ENCODE data around the gene ZNF391.
"Not testable (repeated sequence)": the region's sequence is repeated elsewhere in the genome, so short reads cannot be mapped to it uniquely, and the experiment has no call there.

ZNF391 gene

DNA sequence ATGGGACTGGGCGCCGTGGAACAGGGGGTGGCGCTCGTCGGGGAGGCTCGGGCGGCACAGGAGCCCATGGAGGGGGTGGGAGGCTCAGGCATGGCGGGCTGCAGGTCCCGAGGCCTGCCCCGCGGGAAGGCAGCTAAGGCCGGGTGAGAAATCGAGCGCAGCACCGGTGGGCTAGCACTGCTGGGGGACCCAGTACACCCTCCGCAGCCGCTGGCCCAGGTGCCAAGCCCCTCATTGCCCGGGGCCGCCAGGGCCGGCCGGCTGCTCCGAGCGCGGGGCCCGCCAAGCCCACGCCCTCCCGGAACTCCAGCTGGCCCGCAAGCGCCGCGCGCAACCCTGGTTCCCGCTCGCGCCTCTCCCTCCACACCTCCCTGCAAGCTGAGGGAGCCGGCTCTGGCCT, 36.3 kb downstream of the ZNF391 start:
- FAIRE-seq: not testable (repeated sequence)

GRCh38 chr6:27426045-27426620, 37.6 kb downstream of the ZNF391 start:
- FAIRE-seq: no peak

- FAIRE-seq: no peak
Observed at GRCh38 chr6:27428502-27428901, 39.9 kb downstream of the ZNF391 start.

DNA sequence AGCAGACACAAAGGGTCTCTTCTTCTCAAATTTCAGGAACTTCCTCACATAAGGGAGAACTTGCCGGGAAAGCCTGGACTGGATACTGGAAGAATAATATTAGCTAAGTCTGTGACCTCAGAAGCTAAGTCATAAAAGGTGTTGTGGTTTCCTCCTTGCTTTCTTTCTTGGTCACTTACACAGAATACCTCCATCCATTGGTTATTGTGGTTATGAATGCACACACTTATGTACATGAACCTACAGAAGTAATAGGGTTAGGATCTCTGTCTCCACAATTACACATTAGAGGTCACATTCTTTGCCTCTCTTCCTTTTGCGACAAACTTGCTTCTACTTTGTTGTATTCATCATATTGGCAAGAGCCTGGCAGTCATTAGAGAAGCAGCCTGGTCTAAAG, 40.4 kb downstream of the ZNF391 start:
- FAIRE-seq: no peak

DNA sequence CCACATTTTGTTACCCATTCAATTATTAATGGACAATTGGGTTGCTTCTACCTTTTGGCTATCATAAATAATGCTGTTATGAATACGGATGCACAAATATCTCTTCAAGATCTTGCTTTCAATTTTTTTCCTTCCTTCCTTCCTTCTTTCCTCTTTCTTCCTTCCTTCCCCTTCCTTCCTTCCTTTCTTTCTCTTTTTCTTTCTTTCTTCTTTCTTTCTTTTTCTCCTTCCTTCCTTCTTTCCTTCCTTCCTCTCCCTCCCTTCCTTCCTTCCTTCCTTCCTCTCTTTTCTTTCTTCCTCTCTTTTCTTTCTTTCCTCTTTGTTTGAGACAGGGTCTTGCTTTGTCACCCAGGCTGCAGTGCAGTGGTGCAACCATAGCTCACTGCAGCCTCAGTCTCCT, 45.2 kb downstream of the ZNF391 start:
- FAIRE-seq: no peak

GRCh38 chr6:27439371-27439770, 50.8 kb downstream of the ZNF391 start:
- FAIRE-seq: no peak

- FAIRE-seq: no peak
Observed at GRCh38 chr6:27441001-27441400, 52.4 kb downstream of the ZNF391 start.

DNA sequence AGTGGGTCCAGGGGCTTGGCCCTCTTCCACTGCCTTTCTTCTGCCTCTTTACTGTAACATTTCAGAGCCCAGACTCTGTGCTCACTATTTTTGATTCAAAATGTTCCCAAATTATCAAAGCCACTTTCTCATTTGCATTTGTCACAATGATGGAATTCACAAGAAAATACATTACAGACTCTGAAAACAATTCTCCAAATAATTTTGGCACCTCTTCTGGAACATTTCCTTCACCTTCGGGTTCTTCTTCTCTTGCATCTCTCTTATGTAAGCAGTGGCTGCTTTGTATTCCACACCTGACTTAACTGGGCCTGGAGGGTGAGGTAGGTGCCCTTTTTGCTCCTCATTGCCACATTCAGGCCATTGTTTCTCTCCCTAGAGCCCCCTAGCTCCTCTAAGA, 54.4 kb downstream of the ZNF391 start:
- FAIRE-seq: no peak

- FAIRE-seq: no peak
Observed at GRCh38 chr6:27448456-27448855, 59.9 kb downstream of the ZNF391 start.

DNA sequence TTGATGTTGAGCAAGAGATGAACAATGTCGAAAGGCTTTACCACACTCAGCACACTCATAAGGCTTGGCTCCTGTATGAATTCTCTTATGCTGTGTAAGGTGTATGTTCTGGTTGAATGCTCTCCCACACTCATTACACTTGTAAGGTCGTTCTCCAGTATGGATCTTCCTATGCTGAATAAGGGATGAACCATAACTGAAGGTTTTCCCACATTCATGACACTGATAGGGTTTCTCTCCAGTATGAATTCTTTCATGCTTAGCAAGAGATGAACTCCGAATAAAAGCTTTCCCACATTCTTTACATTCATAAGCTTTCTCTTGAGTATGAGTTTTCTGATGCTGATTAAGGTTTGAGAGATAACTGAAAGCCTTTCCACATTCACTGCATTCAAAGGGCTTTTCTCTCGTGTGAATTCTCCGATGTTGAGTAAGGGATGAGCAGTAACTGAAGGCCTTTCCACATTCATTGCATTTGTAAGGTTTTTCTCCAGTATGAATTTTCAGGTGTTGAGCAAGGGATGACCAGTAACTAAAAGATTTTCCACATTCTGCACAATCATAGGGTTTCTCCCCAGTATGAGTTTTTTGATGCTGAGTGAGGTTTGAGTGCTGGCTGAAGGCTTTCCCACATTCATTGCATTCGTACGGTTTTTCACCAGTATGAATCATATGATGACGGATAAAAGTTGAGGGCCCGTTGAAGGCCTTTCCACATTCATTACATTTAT, 63.3 kb downstream of the ZNF391 start:
- no peak for FAIRE-seq

DNA sequence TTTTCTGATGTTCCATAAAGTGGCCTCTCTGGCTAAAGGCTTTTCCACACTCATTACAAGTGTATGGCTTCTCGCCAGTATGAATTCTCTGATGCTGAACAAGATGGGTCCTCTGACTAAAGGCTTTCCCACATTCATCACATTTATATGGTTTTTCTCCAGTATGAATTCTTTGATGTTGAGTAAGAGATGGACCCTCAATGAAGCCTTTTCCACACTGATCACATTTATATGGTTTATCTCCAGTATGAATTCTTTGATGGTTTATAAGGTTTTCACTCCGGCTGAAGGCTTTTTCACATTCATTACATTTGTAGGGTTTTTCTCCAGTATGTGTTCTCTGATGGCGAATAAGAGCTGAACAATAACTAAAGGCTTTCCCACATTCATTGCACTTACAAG, 63.9 kb downstream of the ZNF391 start:
- no peak for FAIRE-seq
